ENCODE measurements around the gene ZBTB12. TPM values are rescaled to one million over a fixed set of nuclear protein-coding genes. Genes with fewer than 3 reads are reported as not detected.
A peak's percentile ranks its signal among the peaks of the same experiment; 100 is the strongest.
"Not testable (repeated sequence)": the region's sequence is repeated elsewhere in the genome, so short reads cannot be mapped to it uniquely, and the experiment has no call there.

ZBTB12 gene
- total and polyA plus RNA-seq, 10 of the 15 experiments (the other 5 are each of a cell fraction or from before 2014, with no cell fraction given) = 0.81 to 4.5 (median 1.7) TPM; not detected in 4

DNA sequence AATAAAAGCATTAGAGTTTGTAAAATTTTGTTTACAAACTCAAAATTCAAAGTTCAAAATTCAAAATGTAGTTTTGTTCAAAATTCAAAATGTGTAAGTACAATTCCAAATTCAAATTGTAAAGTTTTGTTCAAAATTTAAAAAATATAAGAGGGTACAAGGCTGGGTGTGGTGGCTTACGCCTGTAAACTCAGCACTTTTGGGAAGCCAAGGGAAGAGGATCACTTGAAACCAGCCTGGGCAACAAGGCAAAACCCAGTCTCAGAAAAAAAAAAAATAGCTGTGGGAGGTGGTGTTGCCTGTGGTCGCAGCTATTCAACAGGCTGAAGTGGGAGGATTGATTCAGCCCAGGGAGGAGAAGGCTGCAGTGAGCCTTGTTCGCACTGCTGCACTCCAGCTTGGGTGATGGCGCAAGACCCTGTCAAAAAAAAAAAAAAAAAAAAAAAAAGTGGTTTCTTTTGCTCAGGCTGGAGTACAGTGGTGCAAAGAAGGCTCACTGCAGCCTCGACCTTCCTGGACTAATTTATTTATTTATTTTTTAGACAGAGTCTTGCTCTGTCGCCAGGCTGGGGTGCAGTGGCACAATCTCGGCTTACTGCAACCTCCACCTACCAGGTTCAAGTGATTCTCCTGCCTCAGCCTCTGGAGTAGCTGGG lies 5.4 kb upstream of the ZBTB12 start:
- Histone ChIP-seq H3K27me3 (replicated peaks in 1 of 2; ENCODE audit: control insufficient read depth in 2 of 2, insufficient read depth in 2 of 2, low read length in 1 of 2) (no peaks in the 10 kb centered on the region), H3K4me3 (no peak overlapping the region), H3K27ac (ENCODE audit: control insufficient read depth, insufficient read depth) (no peak overlapping the region), H4K20me1 (ENCODE audit: control insufficient read depth, insufficient read depth) (no peaks in the 10 kb centered on the region), H3K4me2 (ENCODE audit: control insufficient read depth, insufficient read depth) (no peak overlapping the region), H3K4me1 (ENCODE audit: control insufficient read depth, insufficient read depth, low read length) (peaks cover 25% of the 10 kb centered on the region), H2AFZ (ENCODE audit: control insufficient read depth, low read depth, low read length) (no peak overlapping the region), H3K9me3 (replicated peaks; ENCODE audit: control insufficient read depth, insufficient read depth, low read length) (no peaks in the 10 kb centered on the region), H3K79me2 (ENCODE audit: control insufficient read depth, insufficient read depth, low read length) (no peaks in the 10 kb centered on the region), H3K36me3 (ENCODE audit: control insufficient read depth in 2 of 2, insufficient read depth in 2 of 2, low read length in 1 of 2) (no peaks in the 10 kb centered on the region), H3K9ac (ENCODE audit: control insufficient read depth, insufficient read depth, low read length) (no peak overlapping the region)
- in situ Hi-C loops (cut with MboI) (no loop called here), intact Hi-C loops (cut with micrococcal nuclease; ENCODE audit: unreplicated experiment) (loop anchor here (10.0 kb wide), 1 partner anchor 362 kb away; the partner anchor contains the start of genes ATP6V1G2, DDX39B and NFKBIL1)
- ChIA-PET POLR2A (interaction anchor here (0.6 to 0.9 kb wide), 3 partner anchors 10 to 309 kb away, joined by 3 to 5 read pairs (median 3); partner anchors contain the start of gene EHMT2), SMC1A (ENCODE audit: uncharacterized antibody, unreplicated experiment) (interaction anchor here (0.6 to 1.0 kb wide), 2 partner anchors 14 to 1038 kb away, joined by 3 read pairs; no protein-coding TSS in a partner anchor), CTCF (interaction anchor here (1.5 kb wide), 1 partner anchor 15 kb away, joined by 3 read pairs; no protein-coding TSS in a partner anchor), RAD21 (ENCODE audit: unreplicated experiment) (interaction anchor here (0.6 to 0.7 kb wide), 3 partner anchors 64 to 355 kb away, joined by 3 to 6 read pairs (median 3); partner anchors contain the start of gene DXO)
- DNase-seq (ENCODE audit: low read depth, low spot score) (no peak), FAIRE-seq (no peak), ATAC-seq (peak; percentile 27)
- WGBS (ENCODE audit: insufficient coverage, insufficient replicate concordance, low lambda C conversion rate, missing lambda C conversion rate) = 39% methylated on average over 5 of the region's 7 CpGs
- TF ChIP-seq E2F8 (IDR thresholded peaks at IDR 0.05; ENCODE audit: low read depth, partially characterized antibody) = no peak
- TF ChIP-seq ZNF384 (IDR thresholded peaks at IDR 0.05; ENCODE audit: borderline replicate concordance, low read depth, low read length) = peak; percentile 77
- no TSS peak for BruUV-seq (replicated peaks)

DNA sequence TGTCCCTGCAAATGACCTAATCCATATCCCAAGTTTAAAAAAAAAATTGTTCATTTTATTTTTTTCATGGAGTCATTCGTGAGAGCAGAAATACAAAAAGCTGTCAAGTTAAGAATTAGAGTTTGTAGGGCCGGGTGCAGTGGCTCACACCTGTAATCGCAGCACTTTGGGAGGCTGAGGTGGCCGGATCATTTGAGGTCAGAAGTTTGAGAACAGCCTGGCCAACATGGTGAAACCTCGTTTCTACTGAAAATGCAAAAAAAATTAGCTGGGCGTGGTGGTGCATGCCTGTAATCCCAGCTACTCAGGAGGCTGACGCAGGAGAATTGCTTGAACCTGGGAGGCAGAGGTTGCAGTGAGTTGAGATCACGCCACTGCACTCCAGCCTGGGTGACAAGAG lies 4.8 kb upstream of the ZBTB12 start:
- POLR2A ChIA-PET = interaction anchor here (0.6 to 0.9 kb wide), 3 partner anchors 9 to 308 kb away, joined by 3 to 5 read pairs (median 3); partner anchors contain the start of gene EHMT2
- intact Hi-C loops (cut with micrococcal nuclease; ENCODE audit: unreplicated experiment) = loop anchor here (10.0 kb wide), 1 partner anchor 362 kb away; the partner anchor contains the start of genes ATP6V1G2, DDX39B and NFKBIL1
- peaks cover 25% of the 10 kb centered on the region for H3K4me1 ChIP-seq (ENCODE audit: control insufficient read depth, insufficient read depth, low read length)
- in situ Hi-C loops (cut with MboI); H2AFZ ChIP-seq (ENCODE audit: control insufficient read depth, low read depth, low read length); H4K20me1 ChIP-seq (ENCODE audit: control insufficient read depth, insufficient read depth); FAIRE-seq; H3K79me2 ChIP-seq (ENCODE audit: control insufficient read depth, insufficient read depth, low read length); BruUV-seq (replicated peaks); H3K27ac ChIP-seq (ENCODE audit: control insufficient read depth, insufficient read depth); H3K27me3 ChIP-seq (replicated peaks in 1 of 2; ENCODE audit: control insufficient read depth in 2 of 2, insufficient read depth in 2 of 2, low read length in 1 of 2); DNase-seq (ENCODE audit: low read depth, low spot score); H3K9me3 ChIP-seq (replicated peaks; ENCODE audit: control insufficient read depth, insufficient read depth, low read length); ATAC-seq; H3K4me3 ChIP-seq; H3K36me3 ChIP-seq (ENCODE audit: control insufficient read depth in 2 of 2, insufficient read depth in 2 of 2, low read length in 1 of 2); H3K4me2 ChIP-seq (ENCODE audit: control insufficient read depth, insufficient read depth); H3K9ac ChIP-seq (ENCODE audit: control insufficient read depth, insufficient read depth, low read length): not testable (repeated sequence)
- WGBS (ENCODE audit: insufficient coverage, insufficient replicate concordance, low lambda C conversion rate, missing lambda C conversion rate) = 60% methylated on average over 8 of the region's 8 CpGs
- SMC1A ChIA-PET (ENCODE audit: uncharacterized antibody, unreplicated experiment) = interaction anchor here (0.6 to 1.0 kb wide), 2 partner anchors 15 to 1039 kb away, joined by 3 read pairs; no protein-coding TSS in a partner anchor
- RAD21 ChIA-PET (ENCODE audit: unreplicated experiment) = interaction anchor here (0.6 to 0.7 kb wide), 2 partner anchors 65 to 309 kb away, joined by 3 read pairs; partner anchors contain the start of gene DXO
- CTCF ChIA-PET = interaction anchor here (1.5 kb wide), 1 partner anchor 16 kb away, joined by 3 read pairs; no protein-coding TSS in a partner anchor

Data from GM12878 (cell line).